H54 (cell line): Measurements from ENCODE around the gene CCDC81.

ENCODE experiments used
- DNase-seq: peaks from one replicate; pipeline ENCODE4 v3.0.0; 2011; ENCODE audit warnings: low spot score, mixed read lengths; ENCODE audit not compliant: insufficient read length
- FAIRE-seq: peaks from 3 replicates; lab custom pipeline; 2011; peaks lifted over from hg19 to GRCh38; lab: Jason Lieb, UNC
- POLR2A ChIP-seq: IDR thresholded peaks from 2 replicates; pipeline ENCODE4 v1.6.1; 2011; ENCODE audit warnings: low read depth, mild to moderate bottlenecking, low read length

CCDC81 gene

GRCh38 chr11:86435711-86436110 lies 61.0 kb downstream of the CCDC81 start:
- no peak for DNase-seq
- TF ChIP-seq POLR2A = no peak
- FAIRE-seq = no peak

GRCh38 chr11:86438685-86439084 lies 64.0 kb downstream of the CCDC81 start:
- DNase-seq (peak; percentile 37), FAIRE-seq (peak; percentile 77)
- no peak for TF ChIP-seq POLR2A

GRCh38 chr11:86440305-86440716 lies 65.6 kb downstream of the CCDC81 start:
- no peak for TF ChIP-seq POLR2A
- DNase-seq = no peak
- FAIRE-seq = no peak

GRCh38 chr11:86440843-86441242 lies 66.2 kb downstream of the CCDC81 start:
- FAIRE-seq (no peak), DNase-seq (no peak)
- no peak for TF ChIP-seq POLR2A

GRCh38 chr11:86442420-86442819 lies 67.7 kb downstream of the CCDC81 start:
- FAIRE-seq (no peak), DNase-seq (no peak)
- TF ChIP-seq POLR2A = no peak

GRCh38 chr11:86442827-86443226 lies 68.1 kb downstream of the CCDC81 start:
- FAIRE-seq (no peak), DNase-seq (no peak)
- TF ChIP-seq POLR2A = no peak

- DNase-seq (no peak), FAIRE-seq (no peak)
- no peak for TF ChIP-seq POLR2A
These were observed 68.7 kb downstream of the CCDC81 start for GRCh38 chr11:86443415-86443814.

GRCh38 chr11:86444981-86445380 lies 70.3 kb downstream of the CCDC81 start:
- no peak for DNase-seq
- FAIRE-seq = no peak
- TF ChIP-seq POLR2A = no peak

- TF ChIP-seq POLR2A = no peak
- no peak for FAIRE-seq
- no peak for DNase-seq
These were observed 71.7 kb downstream of the CCDC81 start for GRCh38 chr11:86446163-86446923.

- FAIRE-seq (no peak), DNase-seq (no peak)
- no peak for TF ChIP-seq POLR2A
These were observed 72.2 kb downstream of the CCDC81 start for GRCh38 chr11:86446924-86447285.

GRCh38 chr11:86447763-86448480 lies 73.2 kb downstream of the CCDC81 start:
- DNase-seq = no peak
- no peak for FAIRE-seq
- no peak for TF ChIP-seq POLR2A

GRCh38 chr11:86449993-86450629 lies 75.4 kb downstream of the CCDC81 start:
- DNase-seq (no peak), FAIRE-seq (no peak)
- TF ChIP-seq POLR2A = no peak

- TF ChIP-seq POLR2A = no peak
These were observed 78.8 kb downstream of the CCDC81 start for GRCh38 chr11:86453290-86454030.

GRCh38 chr11:86456075-86456939 lies 81.6 kb downstream of the CCDC81 start:
- FAIRE-seq = peak; percentile 20

More at GRCh38 chr11:86453290-86454030, 78.8 kb downstream of the CCDC81 start:
- no peak for FAIRE-seq
- DNase-seq = no peak

More at GRCh38 chr11:86456075-86456939, 81.6 kb downstream of the CCDC81 start:
- DNase-seq = peak; percentile 65
- TF ChIP-seq POLR2A = no peak
